HepG2 (cell line): ENCODE data around the gene SETD2. TPM values are rescaled to one million over a fixed set of nuclear protein-coding genes. Genes with fewer than 3 reads are reported as not detected.
A peak's percentile ranks its signal among the peaks of the same experiment; 100 is the strongest.

Experiments used
- ASH2L ChIP-seq: fragments of 300-600, 200-600 bp; sonication (generic); IDR thresholded peaks from 2 replicates; pipeline ENCODE4 v1.7.0; 2017; ENCODE audit warnings: low read depth, mild to moderate bottlenecking, moderate library complexity, mixed read lengths, low read length; ENCODE audit not compliant: insufficient read length
- HNRNPLL ChIP-seq: fragments of 200-400 bp; formaldehyde crosslinking; IDR thresholded peaks from 2 replicates; pipeline ENCODE4 v1.6.1; 2017; ENCODE audit warnings: mild to moderate bottlenecking, low read depth, low read length; ENCODE audit not compliant: poor library complexity, severe bottlenecking
- RAD51 ChIP-seq: fragments of 450-650 bp; IDR thresholded peaks from 2 replicates; pipeline ENCODE4 v1.6.1; 2016; ENCODE audit warnings: borderline replicate concordance
- SRY ChIP-seq: sonication (generic); formaldehyde crosslinking; IDR thresholded peaks from 2 replicates; pipeline ENCODE4 v1.8.0; 2022; ENCODE audit warnings: mild to moderate bottlenecking, missing genetic modification reagents
- TAF1 ChIP-seq: sonication (generic); formaldehyde crosslinking; IDR thresholded peaks from 2 replicates; pipeline ENCODE4 v1.4.0; 2020; ENCODE audit warnings: missing genetic modification reagents
- ZFP36L1 ChIP-seq: sonication (generic); formaldehyde crosslinking; IDR thresholded peaks from 2 replicates; pipeline ENCODE4 v1.8.0; 2022; ENCODE audit warnings: mild to moderate bottlenecking, missing genetic modification reagents, moderate library complexity
- ZFP82 ChIP-seq: sonication (generic); formaldehyde crosslinking; IDR thresholded peaks from 2 replicates; pipeline ENCODE4 v1.5.1; 2020; ENCODE audit warnings: mild to moderate bottlenecking, missing genetic modification reagents, borderline replicate concordance
- ZNF331 ChIP-seq: sonication (generic); formaldehyde crosslinking; IDR thresholded peaks from 2 replicates; pipeline ENCODE4 v1.4.0; 2020; ENCODE audit warnings: missing genetic modification reagents
- ZNF441 ChIP-seq: sonication (generic); formaldehyde crosslinking; IDR thresholded peaks from 2 replicates; pipeline ENCODE4 v1.7.0; 2021; ENCODE audit warnings: missing genetic modification reagents, borderline replicate concordance
- polyA plus RNA-seq, 8 experiments: library from polyadenylated mRNA; depleted of rRNA in 3 of 8; stranded (reverse) in 7 of 8; unstranded in 1 of 8; fragments of >200 nt; fragmentation: Illumina TruSeq in 4 of 8; extraction: Trizol in 4 of 8; gene quantifications; 2 replicates each; pipeline versions ENCODE4 v1.2.1 to v1.2.3, GENCODE V29; 2011 to 2016; ENCODE audit warnings: low read depth in 4 of 8, missing spikeins in 1 of 8, mixed read lengths in 1 of 8; ENCODE audit not compliant: insufficient read depth in 1 of 8
- total RNA-seq, 5 experiments: library from RNA; depleted of rRNA; stranded (reverse); fragments of >200 nt; fragmentation: Illumina TruSeq; extraction: Trizol; gene quantifications; 2 replicates each; pipeline ENCODE4 v1.2.3, GENCODE V29; 2016; ENCODE audit warnings: low read depth in 1 of 5
- TF ChIP-seq, protein P1 (sequence below): sonication (generic); formaldehyde crosslinking; IDR thresholded peaks from 2 replicates; pipeline ENCODE4 v1.4.0; 2020; ENCODE audit warnings: missing genetic modification reagents, borderline replicate concordance
- TF ChIP-seq, protein P2 (sequence below): sonication (generic); formaldehyde crosslinking; IDR thresholded peaks from 2 replicates; pipeline ENCODE4 v1.8.0; 2022; ENCODE audit warnings: mild to moderate bottlenecking, missing genetic modification reagents, moderate library complexity
- TF ChIP-seq, protein P3 (sequence below): sonication (generic); formaldehyde crosslinking; IDR thresholded peaks from 2 replicates; pipeline ENCODE4 v1.4.0; 2020; ENCODE audit warnings: missing genetic modification reagents
- TF ChIP-seq, protein P4 (sequence below): sonication (generic); formaldehyde crosslinking; IDR thresholded peaks from 2 replicates; pipeline ENCODE4 v1.8.0; 2022; ENCODE audit warnings: mild to moderate bottlenecking, missing genetic modification reagents; ENCODE audit not compliant: insufficient replicate concordance
- TF ChIP-seq, protein P5 (sequence below): sonication (generic); formaldehyde crosslinking; IDR thresholded peaks from 2 replicates; pipeline ENCODE4 v1.4.0; 2020; ENCODE audit warnings: mild to moderate bottlenecking, missing genetic modification reagents, borderline replicate concordance

The SETD2 gene
- total and polyA plus RNA-seq, 2 of the 13 experiments (the other 11 are each of a cell fraction or from before 2014, with no cell fraction given), result 14.2 to 24.2 TPM

DNA sequence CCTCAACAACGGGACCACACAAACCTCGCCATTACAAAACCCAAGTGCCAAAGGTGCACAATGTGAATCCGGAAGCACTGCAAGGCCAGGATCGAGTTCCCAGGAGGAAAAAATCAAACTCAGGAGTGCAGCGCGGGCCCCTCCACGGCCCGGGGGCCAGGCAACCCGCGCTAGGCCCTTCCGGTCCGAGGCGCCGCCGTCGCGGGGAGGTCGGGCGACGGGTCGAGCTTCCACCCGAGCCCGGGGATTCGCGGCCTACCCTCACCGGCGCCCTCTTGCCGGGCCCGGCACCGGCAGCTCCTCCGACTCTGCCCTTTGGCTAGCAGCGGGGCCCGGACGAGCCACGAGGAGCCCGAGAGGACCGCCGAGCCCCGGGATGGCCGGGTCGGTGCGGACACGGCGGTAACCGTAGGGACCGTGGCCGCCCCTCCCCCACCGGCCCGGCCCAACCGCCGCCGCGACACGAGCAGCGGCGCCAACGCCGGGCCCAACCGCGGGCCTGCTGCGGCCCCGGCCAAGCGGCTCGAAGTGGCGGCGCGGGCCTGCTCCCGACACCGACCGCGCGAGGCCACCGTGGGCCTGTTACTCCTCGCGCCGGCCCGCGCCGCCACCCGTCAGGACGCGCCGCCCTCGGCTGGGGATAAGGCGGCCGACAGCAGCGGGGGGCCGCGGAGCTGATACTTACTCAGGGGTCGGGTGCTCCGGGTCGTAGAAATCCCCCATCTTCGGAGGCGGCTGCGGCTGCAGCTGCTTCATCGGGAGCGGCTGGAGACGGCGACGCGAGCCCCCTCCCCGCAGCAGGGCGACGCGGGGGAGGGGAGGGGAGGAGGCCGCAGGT lies 525 bp downstream of the SETD2 start (continued):
- TF ChIP-seq, protein P1, sequence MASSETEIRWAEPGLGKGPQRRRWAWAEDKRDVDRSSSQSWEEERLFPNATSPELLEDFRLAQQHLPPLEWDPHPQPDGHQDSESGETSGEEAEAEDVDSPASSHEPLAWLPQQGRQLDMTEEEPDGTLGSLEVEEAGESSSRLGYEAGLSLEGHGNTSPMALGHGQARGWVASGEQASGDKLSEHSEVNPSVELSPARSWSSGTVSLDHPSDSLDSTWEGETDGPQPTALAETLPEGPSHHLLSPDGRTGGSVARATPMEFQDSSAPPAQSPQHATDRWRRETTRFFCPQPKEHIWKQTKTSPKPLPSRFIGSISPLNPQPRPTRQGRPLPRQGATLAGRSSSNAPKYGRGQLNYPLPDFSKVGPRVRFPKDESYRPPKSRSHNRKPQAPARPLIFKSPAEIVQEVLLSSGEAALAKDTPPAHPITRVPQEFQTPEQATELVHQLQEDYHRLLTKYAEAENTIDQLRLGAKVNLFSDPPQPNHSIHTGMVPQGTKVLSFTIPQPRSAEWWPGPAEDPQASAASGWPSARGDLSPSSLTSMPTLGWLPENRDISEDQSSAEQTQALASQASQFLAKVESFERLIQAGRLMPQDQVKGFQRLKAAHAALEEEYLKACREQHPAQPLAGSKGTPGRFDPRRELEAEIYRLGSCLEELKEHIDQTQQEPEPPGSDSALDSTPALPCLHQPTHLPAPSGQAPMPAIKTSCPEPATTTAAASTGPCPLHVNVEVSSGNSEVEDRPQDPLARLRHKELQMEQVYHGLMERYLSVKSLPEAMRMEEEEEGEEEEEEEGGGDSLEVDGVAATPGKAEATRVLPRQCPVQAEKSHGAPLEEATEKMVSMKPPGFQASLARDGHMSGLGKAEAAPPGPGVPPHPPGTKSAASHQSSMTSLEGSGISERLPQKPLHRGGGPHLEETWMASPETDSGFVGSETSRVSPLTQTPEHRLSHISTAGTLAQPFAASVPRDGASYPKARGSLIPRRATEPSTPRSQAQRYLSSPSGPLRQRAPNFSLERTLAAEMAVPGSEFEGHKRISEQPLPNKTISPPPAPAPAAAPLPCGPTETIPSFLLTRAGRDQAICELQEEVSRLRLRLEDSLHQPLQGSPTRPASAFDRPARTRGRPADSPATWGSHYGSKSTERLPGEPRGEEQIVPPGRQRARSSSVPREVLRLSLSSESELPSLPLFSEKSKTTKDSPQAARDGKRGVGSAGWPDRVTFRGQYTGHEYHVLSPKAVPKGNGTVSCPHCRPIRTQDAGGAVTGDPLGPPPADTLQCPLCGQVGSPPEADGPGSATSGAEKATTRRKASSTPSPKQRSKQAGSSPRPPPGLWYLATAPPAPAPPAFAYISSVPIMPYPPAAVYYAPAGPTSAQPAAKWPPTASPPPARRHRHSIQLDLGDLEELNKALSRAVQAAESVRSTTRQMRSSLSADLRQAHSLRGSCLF (CRISPR knock-in tag), result no peak
- peak; percentile 64 for TF ChIP-seq ASH2L
- no peak for TF ChIP-seq ZNF331 (CRISPR knock-in tag)
- TF ChIP-seq, protein P2, sequence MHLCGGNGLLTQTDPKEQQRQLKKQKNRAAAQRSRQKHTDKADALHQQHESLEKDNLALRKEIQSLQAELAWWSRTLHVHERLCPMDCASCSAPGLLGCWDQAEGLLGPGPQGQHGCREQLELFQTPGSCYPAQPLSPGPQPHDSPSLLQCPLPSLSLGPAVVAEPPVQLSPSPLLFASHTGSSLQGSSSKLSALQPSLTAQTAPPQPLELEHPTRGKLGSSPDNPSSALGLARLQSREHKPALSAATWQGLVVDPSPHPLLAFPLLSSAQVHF (CRISPR knock-in tag), result peak; percentile 62; the same call in 1 of the 2 replicates
- TF ChIP-seq ZFP36L1, result no peak
- TF ChIP-seq, protein P3, sequence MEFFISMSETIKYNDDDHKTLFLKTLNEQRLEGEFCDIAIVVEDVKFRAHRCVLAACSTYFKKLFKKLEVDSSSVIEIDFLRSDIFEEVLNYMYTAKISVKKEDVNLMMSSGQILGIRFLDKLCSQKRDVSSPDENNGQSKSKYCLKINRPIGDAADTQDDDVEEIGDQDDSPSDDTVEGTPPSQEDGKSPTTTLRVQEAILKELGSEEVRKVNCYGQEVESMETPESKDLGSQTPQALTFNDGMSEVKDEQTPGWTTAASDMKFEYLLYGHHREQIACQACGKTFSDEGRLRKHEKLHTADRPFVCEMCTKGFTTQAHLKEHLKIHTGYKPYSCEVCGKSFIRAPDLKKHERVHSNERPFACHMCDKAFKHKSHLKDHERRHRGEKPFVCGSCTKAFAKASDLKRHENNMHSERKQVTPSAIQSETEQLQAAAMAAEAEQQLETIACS (CRISPR knock-in tag), result no peak
- peak; percentile 94 for TF ChIP-seq SRY
- TF ChIP-seq ZFP82, result no peak
- TF ChIP-seq RAD51, result no peak
- TF ChIP-seq HNRNPLL, result peak; percentile 50
- TF ChIP-seq, protein P4, sequence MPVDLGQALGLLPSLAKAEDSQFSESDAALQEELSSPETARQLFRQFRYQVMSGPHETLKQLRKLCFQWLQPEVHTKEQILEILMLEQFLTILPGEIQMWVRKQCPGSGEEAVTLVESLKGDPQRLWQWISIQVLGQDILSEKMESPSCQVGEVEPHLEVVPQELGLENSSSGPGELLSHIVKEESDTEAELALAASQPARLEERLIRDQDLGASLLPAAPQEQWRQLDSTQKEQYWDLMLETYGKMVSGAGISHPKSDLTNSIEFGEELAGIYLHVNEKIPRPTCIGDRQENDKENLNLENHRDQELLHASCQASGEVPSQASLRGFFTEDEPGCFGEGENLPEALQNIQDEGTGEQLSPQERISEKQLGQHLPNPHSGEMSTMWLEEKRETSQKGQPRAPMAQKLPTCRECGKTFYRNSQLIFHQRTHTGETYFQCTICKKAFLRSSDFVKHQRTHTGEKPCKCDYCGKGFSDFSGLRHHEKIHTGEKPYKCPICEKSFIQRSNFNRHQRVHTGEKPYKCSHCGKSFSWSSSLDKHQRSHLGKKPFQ, result peak; percentile 22
- peak; percentile 75 for TF ChIP-seq TAF1 (CRISPR knock-in tag)
- peak; percentile 64 for TF ChIP-seq ZNF441 (CRISPR knock-in tag)
- TF ChIP-seq, protein P5, sequence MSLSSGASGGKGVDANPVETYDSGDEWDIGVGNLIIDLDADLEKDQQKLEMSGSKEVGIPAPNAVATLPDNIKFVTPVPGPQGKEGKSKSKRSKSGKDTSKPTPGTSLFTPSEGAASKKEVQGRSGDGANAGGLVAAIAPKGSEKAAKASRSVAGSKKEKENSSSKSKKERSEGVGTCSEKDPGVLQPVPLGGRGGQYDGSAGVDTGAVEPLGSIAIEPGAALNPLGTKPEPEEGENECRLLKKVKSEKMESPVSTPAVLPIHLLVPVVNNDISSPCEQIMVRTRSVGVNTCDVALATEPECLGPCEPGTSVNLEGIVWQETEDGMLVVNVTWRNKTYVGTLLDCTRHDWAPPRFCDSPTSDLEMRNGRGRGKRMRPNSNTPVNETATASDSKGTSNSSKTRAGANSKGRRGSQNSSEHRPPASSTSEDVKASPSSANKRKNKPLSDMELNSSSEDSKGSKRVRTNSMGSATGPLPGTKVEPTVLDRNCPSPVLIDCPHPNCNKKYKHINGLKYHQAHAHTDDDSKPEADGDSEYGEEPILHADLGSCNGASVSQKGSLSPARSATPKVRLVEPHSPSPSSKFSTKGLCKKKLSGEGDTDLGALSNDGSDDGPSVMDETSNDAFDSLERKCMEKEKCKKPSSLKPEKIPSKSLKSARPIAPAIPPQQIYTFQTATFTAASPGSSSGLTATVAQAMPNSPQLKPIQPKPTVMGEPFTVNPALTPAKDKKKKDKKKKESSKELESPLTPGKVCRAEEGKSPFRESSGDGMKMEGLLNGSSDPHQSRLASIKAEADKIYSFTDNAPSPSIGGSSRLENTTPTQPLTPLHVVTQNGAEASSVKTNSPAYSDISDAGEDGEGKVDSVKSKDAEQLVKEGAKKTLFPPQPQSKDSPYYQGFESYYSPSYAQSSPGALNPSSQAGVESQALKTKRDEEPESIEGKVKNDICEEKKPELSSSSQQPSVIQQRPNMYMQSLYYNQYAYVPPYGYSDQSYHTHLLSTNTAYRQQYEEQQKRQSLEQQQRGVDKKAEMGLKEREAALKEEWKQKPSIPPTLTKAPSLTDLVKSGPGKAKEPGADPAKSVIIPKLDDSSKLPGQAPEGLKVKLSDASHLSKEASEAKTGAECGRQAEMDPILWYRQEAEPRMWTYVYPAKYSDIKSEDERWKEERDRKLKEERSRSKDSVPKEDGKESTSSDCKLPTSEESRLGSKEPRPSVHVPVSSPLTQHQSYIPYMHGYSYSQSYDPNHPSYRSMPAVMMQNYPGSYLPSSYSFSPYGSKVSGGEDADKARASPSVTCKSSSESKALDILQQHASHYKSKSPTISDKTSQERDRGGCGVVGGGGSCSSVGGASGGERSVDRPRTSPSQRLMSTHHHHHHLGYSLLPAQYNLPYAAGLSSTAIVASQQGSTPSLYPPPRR, result no peak
